Measurements from ENCODE around the gene CDH15. TPM values are rescaled to one million over a fixed set of nuclear protein-coding genes. Genes with fewer than 3 reads are reported as not detected.

The CDH15 gene
- total and polyA plus RNA-seq, 9 of the 15 experiments (the other 6 are each of a cell fraction or from before 2014, with no cell fraction given) = 0.07 to 0.18 TPM; not detected in 7

DNA sequence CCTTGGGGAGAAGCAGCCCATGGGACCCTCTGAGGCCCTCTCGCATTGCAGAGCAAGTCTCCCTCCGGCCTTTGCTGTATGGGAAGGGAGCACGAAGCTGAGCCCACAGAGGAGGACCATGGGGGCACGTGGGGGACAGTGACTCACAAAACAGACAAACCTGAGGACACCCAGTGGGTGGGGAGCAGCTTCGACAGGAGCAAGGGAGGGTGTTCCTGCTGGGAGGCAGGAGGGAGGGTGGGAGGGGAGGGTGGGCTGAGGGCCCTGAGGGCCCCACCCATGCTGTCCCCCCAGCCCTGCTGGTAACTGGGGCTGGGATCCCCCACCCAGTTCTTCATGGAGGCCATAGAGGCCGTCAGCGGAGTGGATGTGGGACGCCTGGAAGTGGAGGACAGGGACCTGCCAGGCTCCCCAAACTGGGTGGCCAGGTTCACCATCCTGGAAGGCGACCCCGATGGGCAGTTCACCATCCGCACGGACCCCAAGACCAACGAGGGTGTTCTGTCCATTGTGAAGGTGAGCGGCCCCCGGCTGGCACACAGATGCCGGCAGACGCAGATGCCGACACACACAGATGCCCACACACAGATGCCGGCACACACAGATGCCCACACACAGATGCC lies 16.3 kb downstream of the CDH15 start:
- H4K20me1 ChIP-seq (replicated peaks; ENCODE audit: control insufficient read depth, insufficient read depth, low read length) = no peaks in the 10 kb centered on the region; the same call in 1 of the 2 replicates
- no peaks in the 10 kb centered on the region for H3K9me3 ChIP-seq (replicated peaks; ENCODE audit: control insufficient read depth, insufficient read depth, low read depth, low read length)
- H3K9me1 ChIP-seq (ENCODE audit: control insufficient read depth, insufficient read depth, low read length) = peaks cover 3% of the 10 kb centered on the region
- in situ Hi-C loops (cut with MboI) (no loop called here), intact Hi-C loops (cut with micrococcal nuclease) (no loop called here)
- H3K79me2 ChIP-seq (ENCODE audit: control insufficient read depth, insufficient read depth, low read length) = no peaks in the 10 kb centered on the region
- H3K4me1 ChIP-seq (replicated peaks in 1 of 2; ENCODE audit: control insufficient read depth in 2 of 2, insufficient read depth in 2 of 2, low read length in 2 of 2) = peaks cover 0 to 55% of the 10 kb centered on the region in 2 experiments; a peak in 4 of 5 replicates
- FAIRE-seq (no peak), DNase-seq (ENCODE audit: extremely low read depth in 1 of 4, low spot score in 3 of 4) (peak in 1 of 4 experiments; percentile 32), ATAC-seq (peak; percentile 17)
- H2AFZ ChIP-seq (ENCODE audit: low read depth, low read length) = no peak overlapping the region
- H3K4me3 ChIP-seq = no peak overlapping the region
- H3K9ac ChIP-seq (ENCODE audit: insufficient read depth in 1 of 2, low read depth in 2 of 2, low read length in 2 of 2) = no peak overlapping the region
- ChIA-PET POLR2A (interaction anchor here (0.6 to 0.9 kb wide), 3 partner anchors 10 to 358 kb away, joined by 4 to 6 read pairs (median 5); no protein-coding TSS in a partner anchor), CTCF (ENCODE audit: low intra/inter-chr PET ratio) (no interaction called here)
- WGBS (ENCODE audit: insufficient coverage, low coverage, missing lambda C conversion rate) = 41% methylated on average over 17 of the region's 19 CpGs
- BruUV-seq (replicated peaks) = no TSS peak
- peaks cover 0 to 22% of the 10 kb centered on the region in 2 experiments; a peak in 2 of 5 replicates for H3K27me3 ChIP-seq (ENCODE audit: control insufficient read depth in 2 of 2, insufficient read depth in 2 of 2, low read length in 2 of 2)
- H3K4me2 ChIP-seq (ENCODE audit: insufficient read depth, low read length) = no peak overlapping the region
- H3K27ac ChIP-seq (ENCODE audit: extremely low read depth, low read depth, low read length) = peak overlapping the region; percentile 30; the same call in 1 of the 3 replicates
- TF ChIP-seq ZBTB7A (IDR thresholded peaks at IDR 0.05; ENCODE audit: borderline replicate concordance, control insufficient read depth, low read depth, low read length) = peak; percentile 52; the same call in 1 of the 2 replicates
- no peak for TF ChIP-seq HIVEP1 (CRISPR knock-in tag; IDR thresholded peaks at IDR 0.05)
- TF ChIP-seq L3MBTL2 (IDR thresholded peaks at IDR 0.05) = peak; percentile 33; the same call in 1 of the 2 replicates
- TF ChIP-seq, protein P1, sequence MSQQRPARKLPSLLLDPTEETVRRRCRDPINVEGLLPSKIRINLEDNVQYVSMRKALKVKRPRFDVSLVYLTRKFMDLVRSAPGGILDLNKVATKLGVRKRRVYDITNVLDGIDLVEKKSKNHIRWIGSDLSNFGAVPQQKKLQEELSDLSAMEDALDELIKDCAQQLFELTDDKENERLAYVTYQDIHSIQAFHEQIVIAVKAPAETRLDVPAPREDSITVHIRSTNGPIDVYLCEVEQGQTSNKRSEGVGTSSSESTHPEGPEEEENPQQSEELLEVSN (IDR thresholded peaks at IDR 0.05; ENCODE audit: borderline replicate concordance in 1 of 2, extremely low read depth in 1 of 2, insufficient read depth in 1 of 2, insufficient read length in 1 of 2, low read depth in 1 of 2, low read length in 1 of 2, poor library complexity in 1 of 2, severe bottlenecking in 1 of 2) = peak in 1 of 2 experiments; percentile 63
- TF ChIP-seq ERF (CRISPR knock-in tag; IDR thresholded peaks at IDR 0.05) = no peak
- TF ChIP-seq ZNF263 (CRISPR knock-in tag; IDR thresholded peaks at IDR 0.05; ENCODE audit: borderline replicate concordance) = peak; percentile 82
- TF ChIP-seq USF1 (CRISPR knock-in tag; IDR thresholded peaks at IDR 0.05) = peak; percentile 81
- no peak for TF ChIP-seq PRPF4 (IDR thresholded peaks at IDR 0.05; ENCODE audit: insufficient read depth, low read depth, low read length, poor library complexity, severe bottlenecking)
- TF ChIP-seq USF2 (CRISPR knock-in tag; IDR thresholded peaks at IDR 0.05) = peak; percentile 45
- TF ChIP-seq SAFB (IDR thresholded peaks at IDR 0.05; ENCODE audit: borderline replicate concordance, low read depth, low read length) = peak; percentile 39; the same call in 1 of the 2 replicates
- no peaks in the 10 kb centered on the region for H3K36me3 ChIP-seq (ENCODE audit: control insufficient read depth, insufficient read depth, low read length)

All from K562 (cell line).